SKM-1 treated with dmso at 0.1 percent for 144 hours (cell line): ENCODE results near the gene DDOST.
A peak's percentile ranks its signal among the peaks of the same experiment; 100 is the strongest.

ENCODE experiments used
- DNase-seq: peaks from one replicate; lab custom pipeline; 2025; ENCODE audit not compliant: unreplicated experiment; lab: John Stamatoyannopoulos, UW

The DDOST gene

GRCh38 chr1:20661207-20662109 lies at the start of gene DDOST:
TSS of gene DDOST (minus strand) at chr1:20661369. CDS start at chr1:20661350, 19 bp downstream.
- peak; percentile 96 for DNase-seq

- no peak for DNase-seq
Observed at GRCh38 chr1:20710469-20711284, 49.5 kb upstream of the DDOST start.

GRCh38 chr1:20709868-20710267 lies 48.7 kb upstream of the DDOST start:
- no peak for DNase-seq

- DNase-seq, result no peak
Observed at GRCh38 chr1:20708891-20709290, 47.7 kb upstream of the DDOST start.

GRCh38 chr1:20708057-20708456 lies 46.9 kb upstream of the DDOST start:
- DNase-seq, result no peak

GRCh38 chr1:20706841-20707240 lies 45.7 kb upstream of the DDOST start:
- DNase-seq, result no peak

GRCh38 chr1:20705203-20705755 lies 44.1 kb upstream of the DDOST start:
- DNase-seq, result no peak

GRCh38 chr1:20704390-20705202 lies 43.4 kb upstream of the DDOST start:
- no peak for DNase-seq

- no peak for DNase-seq
Observed at GRCh38 chr1:20703124-20703756, 42.1 kb upstream of the DDOST start.

GRCh38 chr1:20702416-20702815 lies 41.2 kb upstream of the DDOST start:
- DNase-seq, result peak; percentile 14

- DNase-seq, result no peak
Observed at GRCh38 chr1:20701847-20702246, 40.7 kb upstream of the DDOST start.

- DNase-seq, result no peak
Observed at GRCh38 chr1:20701446-20701845, 40.3 kb upstream of the DDOST start.

GRCh38 chr1:20700636-20701215 lies 39.6 kb upstream of the DDOST start:
- no peak for DNase-seq

- no peak for DNase-seq
Observed at GRCh38 chr1:20699558-20699957, 38.4 kb upstream of the DDOST start.

- DNase-seq, result no peak
Observed at GRCh38 chr1:20698195-20698910, 37.2 kb upstream of the DDOST start.

GRCh38 chr1:20697563-20697962 lies 36.4 kb upstream of the DDOST start:
- DNase-seq, result no peak

- DNase-seq, result peak; percentile 76
Observed at GRCh38 chr1:20696397-20697333, 35.5 kb upstream of the DDOST start.

- DNase-seq, result no peak
Observed at GRCh38 chr1:20695515-20695914, 34.3 kb upstream of the DDOST start.
